ENCODE measurements around the gene AP3B2.
"Not testable (repeated sequence)": the region's sequence is repeated elsewhere in the genome, so short reads cannot be mapped to it uniquely, and the experiment has no call there.

The AP3B2 gene

GRCh38 chr15:82646250-82647044, 63.2 kb downstream of the AP3B2 start:
- H3K9ac ChIP-seq (ENCODE audit: low read length): no peak overlapping the region
- peaks cover 60% of the 10 kb centered on the region for H3K27me3 ChIP-seq (ENCODE audit: control insufficient read depth, insufficient read depth, low read length)

GRCh38 chr15:82644967-82645852, 64.5 kb downstream of the AP3B2 start:
- peaks cover 12% of the 10 kb centered on the region for H3K4me1 ChIP-seq (ENCODE audit: control insufficient read depth, insufficient read depth, low read length)
- not testable (repeated sequence) for H3K9ac ChIP-seq (ENCODE audit: low read length); H3K9me3 ChIP-seq (ENCODE audit: control insufficient read depth, low read length); H3K4me3 ChIP-seq (ENCODE audit: low read length); H3K36me3 ChIP-seq (ENCODE audit: control insufficient read depth, insufficient read depth, low read length)
- peaks cover 59% of the 10 kb centered on the region for H3K27me3 ChIP-seq (ENCODE audit: control insufficient read depth, insufficient read depth, low read length)

More at GRCh38 chr15:82646250-82647044, 63.2 kb downstream of the AP3B2 start:
- Histone ChIP-seq H3K4me3 (ENCODE audit: low read length) (no peak overlapping the region), H3K9me3 (ENCODE audit: control insufficient read depth, low read length) (no peaks in the 10 kb centered on the region), H3K36me3 (ENCODE audit: control insufficient read depth, insufficient read depth, low read length) (no peaks in the 10 kb centered on the region), H3K4me1 (ENCODE audit: control insufficient read depth, insufficient read depth, low read length) (peaks cover 12% of the 10 kb centered on the region)

GRCh38 chr15:82643992-82644391, 65.7 kb downstream of the AP3B2 start:
- Histone ChIP-seq H3K27me3 (ENCODE audit: control insufficient read depth, insufficient read depth, low read length) (peaks cover 55% of the 10 kb centered on the region), H3K4me1 (ENCODE audit: control insufficient read depth, insufficient read depth, low read length) (peaks cover 12% of the 10 kb centered on the region), H3K4me3 (ENCODE audit: low read length) (no peak overlapping the region), H3K36me3 (ENCODE audit: control insufficient read depth, insufficient read depth, low read length) (no peaks in the 10 kb centered on the region), H3K9ac (ENCODE audit: low read length) (no peak overlapping the region), H3K9me3 (ENCODE audit: control insufficient read depth, low read length) (no peaks in the 10 kb centered on the region)

GRCh38 chr15:82642656-82643055, 67.0 kb downstream of the AP3B2 start:
- no peaks in the 10 kb centered on the region for H3K36me3 ChIP-seq (ENCODE audit: control insufficient read depth, insufficient read depth, low read length)
- peaks cover 12% of the 10 kb centered on the region for H3K4me1 ChIP-seq (ENCODE audit: control insufficient read depth, insufficient read depth, low read length)
- H3K9ac ChIP-seq (ENCODE audit: low read length): no peak overlapping the region
- H3K9me3 ChIP-seq (ENCODE audit: control insufficient read depth, low read length): no peaks in the 10 kb centered on the region
- peaks cover 44% of the 10 kb centered on the region for H3K27me3 ChIP-seq (ENCODE audit: control insufficient read depth, insufficient read depth, low read length)
- H3K4me3 ChIP-seq (ENCODE audit: low read length): no peak overlapping the region

- Histone ChIP-seq H3K9ac (ENCODE audit: low read length) (no peak overlapping the region), H3K36me3 (ENCODE audit: control insufficient read depth, insufficient read depth, low read length) (no peaks in the 10 kb centered on the region), H3K27me3 (ENCODE audit: control insufficient read depth, insufficient read depth, low read length) (peaks cover 30% of the 10 kb centered on the region), H3K9me3 (ENCODE audit: control insufficient read depth, low read length) (no peaks in the 10 kb centered on the region), H3K4me1 (ENCODE audit: control insufficient read depth, insufficient read depth, low read length) (no peaks in the 10 kb centered on the region), H3K4me3 (ENCODE audit: low read length) (no peak overlapping the region)
These were observed 68.4 kb downstream of the AP3B2 start for GRCh38 chr15:82641129-82641798.

- Histone ChIP-seq H3K9ac (ENCODE audit: low read length) (no peak overlapping the region), H3K27me3 (ENCODE audit: control insufficient read depth, insufficient read depth, low read length) (peaks cover 25% of the 10 kb centered on the region), H3K9me3 (ENCODE audit: control insufficient read depth, low read length) (no peaks in the 10 kb centered on the region), H3K36me3 (ENCODE audit: control insufficient read depth, insufficient read depth, low read length) (no peaks in the 10 kb centered on the region), H3K4me1 (ENCODE audit: control insufficient read depth, insufficient read depth, low read length) (no peaks in the 10 kb centered on the region), H3K4me3 (ENCODE audit: low read length) (no peak overlapping the region)
These were observed 69.0 kb downstream of the AP3B2 start for GRCh38 chr15:82640672-82641071.

GRCh38 chr15:82635798-82636197, 73.9 kb downstream of the AP3B2 start:
- Histone ChIP-seq H3K4me3 (ENCODE audit: low read length) (no peak overlapping the region), H3K9ac (ENCODE audit: low read length) (no peak overlapping the region), H3K9me3 (ENCODE audit: control insufficient read depth, low read length) (no peaks in the 10 kb centered on the region), H3K36me3 (ENCODE audit: control insufficient read depth, insufficient read depth, low read length) (no peaks in the 10 kb centered on the region), H3K4me1 (ENCODE audit: control insufficient read depth, insufficient read depth, low read length) (no peaks in the 10 kb centered on the region), H3K27me3 (ENCODE audit: control insufficient read depth, insufficient read depth, low read length) (no peaks in the 10 kb centered on the region)

GRCh38 chr15:82630033-82630432, 79.6 kb downstream of the AP3B2 start:
- Histone ChIP-seq H3K4me1 (ENCODE audit: control insufficient read depth, insufficient read depth, low read length) (no peaks in the 10 kb centered on the region), H3K4me3 (ENCODE audit: low read length) (no peak overlapping the region), H3K9ac (ENCODE audit: low read length) (no peak overlapping the region)

GRCh38 chr15:82625136-82625535, 84.5 kb downstream of the AP3B2 start:
- Histone ChIP-seq H3K9me3 (ENCODE audit: control insufficient read depth, low read length) (no peaks in the 10 kb centered on the region), H3K9ac (ENCODE audit: low read length) (no peak overlapping the region), H3K36me3 (ENCODE audit: control insufficient read depth, insufficient read depth, low read length) (no peaks in the 10 kb centered on the region), H3K4me1 (ENCODE audit: control insufficient read depth, insufficient read depth, low read length) (no peaks in the 10 kb centered on the region), H3K27me3 (ENCODE audit: control insufficient read depth, insufficient read depth, low read length) (no peaks in the 10 kb centered on the region), H3K4me3 (ENCODE audit: low read length) (no peak overlapping the region)

More at GRCh38 chr15:82630033-82630432, 79.6 kb downstream of the AP3B2 start:
- Histone ChIP-seq H3K36me3 (ENCODE audit: control insufficient read depth, insufficient read depth, low read length) (no peaks in the 10 kb centered on the region), H3K9me3 (ENCODE audit: control insufficient read depth, low read length) (no peaks in the 10 kb centered on the region), H3K27me3 (ENCODE audit: control insufficient read depth, insufficient read depth, low read length) (no peaks in the 10 kb centered on the region)

- Histone ChIP-seq H3K9me3 (ENCODE audit: control insufficient read depth, low read length) (no peaks in the 10 kb centered on the region), H3K27me3 (ENCODE audit: control insufficient read depth, insufficient read depth, low read length) (no peaks in the 10 kb centered on the region), H3K9ac (ENCODE audit: low read length) (no peak overlapping the region), H3K36me3 (ENCODE audit: control insufficient read depth, insufficient read depth, low read length) (no peaks in the 10 kb centered on the region), H3K4me3 (ENCODE audit: low read length) (no peak overlapping the region), H3K4me1 (ENCODE audit: control insufficient read depth, insufficient read depth, low read length) (no peaks in the 10 kb centered on the region)
These were observed 85.2 kb downstream of the AP3B2 start for GRCh38 chr15:82624438-82624837.

- H3K4me1 ChIP-seq (ENCODE audit: control insufficient read depth, insufficient read depth, low read length): no peaks in the 10 kb centered on the region
- no peak overlapping the region for H3K9ac ChIP-seq (ENCODE audit: low read length)
- no peaks in the 10 kb centered on the region for H3K36me3 ChIP-seq (ENCODE audit: control insufficient read depth, insufficient read depth, low read length)
- H3K27me3 ChIP-seq (ENCODE audit: control insufficient read depth, insufficient read depth, low read length): no peaks in the 10 kb centered on the region
- H3K9me3 ChIP-seq (ENCODE audit: control insufficient read depth, low read length): no peaks in the 10 kb centered on the region
- H3K4me3 ChIP-seq (ENCODE audit: low read length): no peak overlapping the region
These were observed 85.7 kb downstream of the AP3B2 start for GRCh38 chr15:82624008-82624407.

- Histone ChIP-seq H3K9ac (ENCODE audit: low read length) (no peak overlapping the region), H3K9me3 (ENCODE audit: control insufficient read depth, low read length) (no peaks in the 10 kb centered on the region), H3K4me1 (ENCODE audit: control insufficient read depth, insufficient read depth, low read length) (no peaks in the 10 kb centered on the region), H3K4me3 (ENCODE audit: low read length) (no peak overlapping the region), H3K36me3 (ENCODE audit: control insufficient read depth, insufficient read depth, low read length) (no peaks in the 10 kb centered on the region), H3K27me3 (ENCODE audit: control insufficient read depth, insufficient read depth, low read length) (no peaks in the 10 kb centered on the region)
These were observed 87.7 kb downstream of the AP3B2 start for GRCh38 chr15:82621970-82622369.

Measured in mucosa of stomach (tissue), 1 donor.